D721Med (cell line): Measurements from ENCODE around the gene DDHD1.
A peak's percentile ranks its signal among the peaks of the same experiment; 100 is the strongest.
"Not testable (repeated sequence)": the region's sequence is repeated elsewhere in the genome, so short reads cannot be mapped to it uniquely, and the experiment has no call there.

Experiments
- DNase-seq: peaks from one replicate; pipeline ENCODE4 v3.0.0; 2011; ENCODE audit warnings: low spot score; ENCODE audit not compliant: insufficient read length
- FAIRE-seq: peaks from 2 replicates; lab custom pipeline; 2011; peaks lifted over from hg19 to GRCh38; lab: Jason Lieb, UNC
- CTCF ChIP-seq: IDR thresholded peaks from 2 replicates; pipeline ENCODE4 v1.5.1; 2012; ENCODE audit warnings: mild to moderate bottlenecking, control low read depth; ENCODE audit not compliant: insufficient read depth; ENCODE audit errors: missing control alignments

Gene DDHD1

GRCh38 chr14:53106768-53107167 lies 46.4 kb downstream of the DDHD1 start:
- FAIRE-seq, result no peak
- no peak for TF ChIP-seq CTCF

DNA sequence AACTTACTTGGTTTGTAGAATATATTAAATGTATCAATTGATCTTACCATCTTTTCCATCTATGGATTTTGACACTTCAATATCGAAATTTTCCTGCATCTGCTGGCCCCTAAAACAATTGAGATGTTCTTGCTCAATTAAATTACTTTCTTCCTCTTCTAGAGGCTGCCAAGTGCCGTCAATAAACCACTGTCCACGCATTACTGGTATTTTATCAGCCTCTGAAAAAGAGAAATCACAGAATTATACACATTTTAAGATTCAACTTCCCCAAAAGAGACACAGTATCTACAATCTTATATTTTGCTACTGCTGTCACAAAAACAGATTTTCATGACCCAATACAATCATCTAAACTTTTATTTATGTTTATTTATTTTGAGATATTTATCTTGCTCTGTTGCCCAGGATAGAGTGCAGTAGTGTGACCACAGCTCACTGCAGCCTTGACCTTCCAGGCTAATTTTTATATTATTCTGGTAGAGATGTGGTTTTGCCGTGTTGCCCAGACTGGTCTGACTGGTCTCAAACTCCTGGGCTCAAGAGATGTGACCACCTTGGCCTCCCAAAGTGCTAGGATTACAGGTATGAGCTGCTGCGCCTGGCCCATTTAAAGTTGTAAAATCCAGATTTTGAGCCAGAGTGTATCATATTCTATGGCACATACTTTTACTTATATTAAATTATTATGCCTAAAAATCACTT lies 49.3 kb downstream of the DDHD1 start:
- no peak for TF ChIP-seq CTCF
- no peak for FAIRE-seq
- no peak for DNase-seq

More at GRCh38 chr14:53106768-53107167, 46.4 kb downstream of the DDHD1 start:
- DNase-seq, result no peak

DNA sequence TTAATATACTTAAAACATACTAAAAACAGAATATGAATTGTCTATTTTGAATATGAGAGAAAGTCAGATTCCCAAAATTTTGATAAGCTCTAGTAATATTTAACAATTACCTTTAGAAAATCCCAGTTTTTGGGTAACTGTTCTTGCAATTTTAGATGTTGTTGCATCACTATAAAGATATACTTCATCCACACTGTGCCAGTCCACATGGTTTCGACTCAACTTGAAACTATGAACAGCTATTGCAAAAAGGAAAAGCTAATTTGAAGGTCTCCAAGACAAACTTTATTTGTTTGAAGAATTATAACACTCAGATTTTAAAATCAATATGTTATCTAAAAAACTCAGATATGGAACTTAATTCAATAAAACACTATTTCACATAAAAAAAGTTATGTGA lies 59.9 kb downstream of the DDHD1 start:
- TF ChIP-seq CTCF, result no peak
- DNase-seq (no peak), FAIRE-seq (no peak)

DNA sequence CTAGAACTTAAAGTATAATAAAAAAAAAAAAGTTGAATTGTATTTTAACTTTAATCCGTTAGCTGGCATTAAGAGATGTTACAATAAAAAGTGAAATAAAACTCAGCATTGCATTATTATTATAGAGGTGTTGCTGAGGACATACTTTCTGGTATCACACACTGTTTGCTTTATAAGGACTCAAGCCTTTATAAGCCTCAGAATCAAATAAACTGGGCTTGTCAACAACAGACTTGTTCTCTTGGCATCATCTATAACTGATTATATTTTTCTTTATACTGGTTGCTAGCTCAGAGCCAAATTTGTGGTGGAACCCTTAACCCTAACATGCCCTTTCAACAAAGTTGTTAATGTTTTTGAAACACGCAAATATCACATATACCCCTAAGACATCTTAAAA lies 62.3 kb downstream of the DDHD1 start:
- DNase-seq (no peak), FAIRE-seq (no peak)
- no peak for TF ChIP-seq CTCF

- not testable (repeated sequence) for DNase-seq, FAIRE-seq
Measured at GRCh38 chr14:53084954-53085353, 68.2 kb downstream of the DDHD1 start.

DNA sequence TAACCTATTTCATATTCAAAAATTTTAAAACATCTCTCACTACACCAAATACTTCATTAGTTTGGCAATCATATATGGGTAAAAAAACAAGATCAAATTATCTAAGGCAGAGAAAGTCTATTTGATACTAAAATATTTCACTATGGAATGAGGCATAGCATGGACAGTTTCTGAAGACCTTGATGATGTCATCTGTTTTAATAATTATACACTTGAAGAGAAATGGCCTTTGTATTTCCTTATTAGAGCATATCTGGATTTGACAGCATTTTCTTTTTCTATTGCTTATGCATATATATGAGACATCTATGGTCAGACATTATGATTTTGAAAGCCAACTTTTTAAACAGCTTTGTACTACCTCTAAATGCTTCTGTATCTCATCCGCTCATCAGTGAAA lies 88.6 kb downstream of the DDHD1 start:
- no peak for FAIRE-seq
- TF ChIP-seq CTCF, result no peak

DNA sequence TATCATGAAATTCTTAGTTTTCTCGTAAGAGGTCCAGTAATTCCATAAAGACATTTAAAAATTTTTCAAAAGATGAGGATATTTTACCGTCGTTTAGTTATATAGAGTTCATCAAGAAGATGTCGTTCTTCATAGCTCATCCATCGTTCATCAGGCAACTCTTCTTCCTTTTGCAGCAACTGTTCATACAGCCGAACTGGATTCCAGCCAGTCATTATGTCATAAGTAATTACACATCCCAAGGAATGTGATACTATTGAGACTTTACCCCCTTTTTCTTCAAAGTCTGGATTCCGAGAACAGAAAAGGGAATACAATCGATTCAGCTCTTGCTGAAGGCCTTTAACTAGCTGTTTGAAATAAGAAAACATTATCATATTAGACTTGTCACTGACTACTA lies 90.3 kb downstream of the DDHD1 start:
- peak; percentile 29 for FAIRE-seq
- TF ChIP-seq CTCF, result no peak
- DNase-seq, result no peak

More for the DNA sequence above, 88.6 kb downstream of the DDHD1 start:
- no peak for DNase-seq
